Ovary (tissue), 3 donors: Measurements from ENCODE around the gene TEX2.

ENCODE experiments used
- EP300 ChIP-seq: sonication (generic); formaldehyde crosslinking; IDR thresholded peaks from one replicate; pipeline ENCODE4 v1.6.1; 2017; ENCODE audit warnings: antibody characterized with exemption
- POLR2A ChIP-seq: fragments of 450-650 bp; IDR thresholded peaks from one replicate; pipeline ENCODE4 v1.6.1; 2017; ENCODE audit warnings: antibody characterized with exemption, mild to moderate bottlenecking, moderate library complexity
- TF ChIP-seq, protein P1 (sequence below), 3 donors: fragments of 450-650 bp in 2 of 3; fragments of 200-600 bp in 1 of 3; IDR thresholded peaks; one replicate each; pipeline versions ENCODE4 v1.5.1 to v1.8.0; 2016 to 2022; ENCODE audit warnings: antibody characterized with exemption in 3 of 3, mild to moderate bottlenecking in 1 of 3
- donor health status: DM: no; HTN: no; CAD: no.

DNA sequence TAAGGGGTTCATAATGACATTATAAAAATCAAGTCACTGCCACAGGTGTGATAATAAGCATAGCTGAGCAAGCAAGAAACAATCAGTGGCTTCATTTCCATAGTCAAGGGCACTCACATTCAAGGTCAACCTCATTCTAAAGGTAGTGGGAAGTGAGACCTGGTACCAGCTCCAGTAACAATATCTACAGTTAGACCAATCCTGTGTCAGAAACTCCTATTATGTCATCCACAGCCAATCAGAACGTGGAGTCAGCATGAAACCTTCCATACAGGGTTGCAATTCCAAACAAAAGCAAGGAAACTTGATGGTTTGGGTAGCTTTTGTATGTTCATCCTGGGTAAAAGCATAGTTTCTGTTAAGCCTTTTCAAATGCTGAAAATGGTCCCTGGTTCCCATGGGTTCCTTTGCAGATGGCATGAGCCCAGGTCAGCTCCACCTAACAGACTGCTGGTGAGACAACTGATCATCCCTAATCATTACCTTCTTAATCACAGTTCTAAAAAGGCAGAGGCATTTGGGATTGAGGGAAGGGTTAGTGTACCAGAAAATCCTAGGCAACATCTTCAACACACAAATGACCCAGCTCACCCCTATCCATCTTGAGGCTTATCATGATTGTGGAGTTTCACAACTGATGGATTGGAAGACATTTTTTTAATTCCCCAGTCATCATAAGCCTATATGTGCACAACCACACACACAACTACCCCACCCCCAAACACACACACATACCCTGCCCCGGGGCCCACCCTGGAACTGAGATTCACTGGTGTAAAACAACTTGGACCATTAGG lies 30.4 kb downstream of the TEX2 start:
- TF ChIP-seq, protein P1, sequence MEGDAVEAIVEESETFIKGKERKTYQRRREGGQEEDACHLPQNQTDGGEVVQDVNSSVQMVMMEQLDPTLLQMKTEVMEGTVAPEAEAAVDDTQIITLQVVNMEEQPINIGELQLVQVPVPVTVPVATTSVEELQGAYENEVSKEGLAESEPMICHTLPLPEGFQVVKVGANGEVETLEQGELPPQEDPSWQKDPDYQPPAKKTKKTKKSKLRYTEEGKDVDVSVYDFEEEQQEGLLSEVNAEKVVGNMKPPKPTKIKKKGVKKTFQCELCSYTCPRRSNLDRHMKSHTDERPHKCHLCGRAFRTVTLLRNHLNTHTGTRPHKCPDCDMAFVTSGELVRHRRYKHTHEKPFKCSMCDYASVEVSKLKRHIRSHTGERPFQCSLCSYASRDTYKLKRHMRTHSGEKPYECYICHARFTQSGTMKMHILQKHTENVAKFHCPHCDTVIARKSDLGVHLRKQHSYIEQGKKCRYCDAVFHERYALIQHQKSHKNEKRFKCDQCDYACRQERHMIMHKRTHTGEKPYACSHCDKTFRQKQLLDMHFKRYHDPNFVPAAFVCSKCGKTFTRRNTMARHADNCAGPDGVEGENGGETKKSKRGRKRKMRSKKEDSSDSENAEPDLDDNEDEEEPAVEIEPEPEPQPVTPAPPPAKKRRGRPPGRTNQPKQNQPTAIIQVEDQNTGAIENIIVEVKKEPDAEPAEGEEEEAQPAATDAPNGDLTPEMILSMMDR (IDR thresholded peaks at IDR 0.05), result no peak
- TF ChIP-seq POLR2A (no peak), EP300 (no peak)
